Fibroblast of villous mesenchyme (primary cell): ENCODE measurements around the gene MTERF4. TPM values are rescaled to one million over a fixed set of nuclear protein-coding genes. Genes with fewer than 3 reads are reported as not detected.

ENCODE experiments used
- DNase-seq: peaks from one replicate; pipeline ENCODE4 v3.0.0-alpha.2; 2010; ENCODE audit warnings: low read depth
- H3K4me3 ChIP-seq: 2 replicates; pipeline ENCODE4 v1.5.1; 2011; ENCODE audit warnings: low read depth, mild to moderate bottlenecking, low read length
- CTCF ChIP-seq: IDR thresholded peaks from 2 replicates; pipeline ENCODE4 v1.5.1; 2012; ENCODE audit warnings: low read depth, mild to moderate bottlenecking, low read length; ENCODE audit not compliant: insufficient read depth
- total RNA-seq: library from RNA; depleted of rRNA; stranded (reverse); fragments of >200 nt; gene quantifications from 2 replicates; pipeline ENCODE4 v1.2.3, GENCODE V29; 2012

Gene MTERF4
- total RNA-seq, 1 donor = 27.2 TPM

GRCh38 chr2:241147336-241147735 lies 45.2 kb upstream of the MTERF4 start:
- no peak overlapping the region for H3K4me3 ChIP-seq
- TF ChIP-seq CTCF = no peak
- DNase-seq = no peak

GRCh38 chr2:241146286-241146685 lies 44.2 kb upstream of the MTERF4 start:
- no peak for TF ChIP-seq CTCF
- H3K4me3 ChIP-seq = no peak overlapping the region
- no peak for DNase-seq

- no peak for DNase-seq
- no peak overlapping the region for H3K4me3 ChIP-seq
- TF ChIP-seq CTCF = no peak
These were observed 40.5 kb upstream of the MTERF4 start for GRCh38 chr2:241142593-241142992.

- no peak for TF ChIP-seq CTCF
- no peak for DNase-seq
- no peak overlapping the region for H3K4me3 ChIP-seq
These were observed 40.0 kb upstream of the MTERF4 start for GRCh38 chr2:241142063-241142462.

GRCh38 chr2:241141214-241141770 lies 39.2 kb upstream of the MTERF4 start:
- DNase-seq = no peak
- TF ChIP-seq CTCF = no peak
- no peak overlapping the region for H3K4me3 ChIP-seq

- no peak overlapping the region for H3K4me3 ChIP-seq
- no peak for DNase-seq
- no peak for TF ChIP-seq CTCF
These were observed 38.4 kb upstream of the MTERF4 start for GRCh38 chr2:241140445-241140840.
